Liver (tissue), 3 donors: ENCODE measurements around the gene CNIH2.

Source experiments
- ATF3 ChIP-seq: IDR thresholded peaks from 2 replicates; pipeline ENCODE4 v1.6.1; 2016; ENCODE audit warnings: antibody characterized with exemption
- CTCF ChIP-seq: fragments of 150-350 bp; IDR thresholded peaks from 2 replicates; pipeline ENCODE4 v1.5.1; 2017; ENCODE audit warnings: improper control_type of control experiment, low read depth, low read length; ENCODE audit not compliant: missing input control
- FOXA1 ChIP-seq: IDR thresholded peaks from 2 replicates; pipeline ENCODE4 v1.6.1; 2016; ENCODE audit warnings: antibody characterized with exemption
- MAX ChIP-seq: IDR thresholded peaks from 2 replicates; pipeline ENCODE4 v1.6.1; 2016; ENCODE audit warnings: antibody characterized with exemption
- RAD21 ChIP-seq, 2 donors: IDR thresholded peaks; 2 replicates each; pipeline ENCODE4 v1.6.1; 2016; ENCODE audit warnings: antibody characterized with exemption in 2 of 2, mild to moderate bottlenecking in 2 of 2
- REST ChIP-seq: IDR thresholded peaks from 2 replicates; pipeline ENCODE4 v1.6.1; 2016; ENCODE audit warnings: antibody characterized with exemption, mild to moderate bottlenecking
- RXRA ChIP-seq, 2 donors: IDR thresholded peaks; 2 replicates each; pipeline ENCODE4 v1.6.1; 2017 to 2018; ENCODE audit warnings: antibody characterized with exemption in 2 of 2, mild to moderate bottlenecking in 1 of 2
- SP1 ChIP-seq: IDR thresholded peaks from 2 replicates; pipeline ENCODE4 v1.6.1; 2018; ENCODE audit warnings: antibody characterized with exemption, mild to moderate bottlenecking
- YY1 ChIP-seq: IDR thresholded peaks from 2 replicates; pipeline ENCODE4 v1.6.1; 2016; ENCODE audit warnings: antibody characterized with exemption, mild to moderate bottlenecking
- donor health status: healthy.
- donor health status: healthy.

GRCh38 chr11:66267379-66268243, 10.4 kb upstream of the CNIH2 start:
- TF ChIP-seq CTCF (peak; percentile 6), MAX (no peak), FOXA1 (no peak), REST (no peak), RAD21 (IDR thresholded peaks at IDR 0.05) (no peak), SP1 (peak; percentile 16), YY1 (no peak), RXRA (IDR thresholded peaks at IDR 0.05) (no peak), ATF3 (no peak)
